NCI-H524 (cell line): Measurements from ENCODE around the gene HES7.
A peak's percentile ranks its signal among the peaks of the same experiment; 100 is the strongest.

Source experiments
- DNase-seq, 2 experiments: peaks; one replicate each; lab custom pipeline; 2025; lab: John Stamatoyannopoulos, UW

HES7 gene

DNA sequence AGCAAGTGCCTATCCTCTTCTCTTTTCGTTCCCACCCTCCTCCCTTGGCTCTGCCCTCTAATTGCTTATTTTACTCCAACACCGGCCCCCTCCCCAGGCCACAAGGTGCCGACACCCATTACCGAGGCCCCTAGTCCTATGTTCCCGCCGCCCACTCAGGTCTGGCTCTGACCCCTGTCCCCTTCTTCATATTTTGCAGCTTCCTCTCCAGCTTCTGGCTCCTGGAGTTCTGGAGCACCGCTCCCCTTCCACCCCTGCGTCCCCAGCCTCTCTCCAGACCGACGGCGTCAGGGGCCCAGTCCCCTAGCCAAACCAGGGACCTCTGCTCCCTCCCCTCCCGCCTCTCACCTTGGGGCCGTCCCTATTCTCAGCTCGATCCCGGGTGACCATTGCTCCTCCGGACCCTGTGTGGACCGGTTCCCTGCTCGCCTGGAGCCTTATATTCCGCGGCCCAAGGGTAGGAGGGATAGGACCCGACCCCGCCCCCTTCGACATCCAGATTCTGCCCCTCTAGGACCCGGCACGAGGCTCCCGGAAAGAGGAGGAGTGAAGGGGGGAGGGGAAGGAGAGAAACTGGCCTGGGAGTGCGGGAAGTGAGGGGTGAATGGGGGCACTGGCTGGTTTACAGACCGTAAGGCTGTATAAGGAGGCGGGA lies at the start of gene HES7:
HES7 (minus strand) TSS at position 412 of the 655 bp plus-strand sequence; CDS start at position 390, 22 bp downstream.
- DNase-seq, result peak in 1 of 2 experiments; percentile 23

DNA sequence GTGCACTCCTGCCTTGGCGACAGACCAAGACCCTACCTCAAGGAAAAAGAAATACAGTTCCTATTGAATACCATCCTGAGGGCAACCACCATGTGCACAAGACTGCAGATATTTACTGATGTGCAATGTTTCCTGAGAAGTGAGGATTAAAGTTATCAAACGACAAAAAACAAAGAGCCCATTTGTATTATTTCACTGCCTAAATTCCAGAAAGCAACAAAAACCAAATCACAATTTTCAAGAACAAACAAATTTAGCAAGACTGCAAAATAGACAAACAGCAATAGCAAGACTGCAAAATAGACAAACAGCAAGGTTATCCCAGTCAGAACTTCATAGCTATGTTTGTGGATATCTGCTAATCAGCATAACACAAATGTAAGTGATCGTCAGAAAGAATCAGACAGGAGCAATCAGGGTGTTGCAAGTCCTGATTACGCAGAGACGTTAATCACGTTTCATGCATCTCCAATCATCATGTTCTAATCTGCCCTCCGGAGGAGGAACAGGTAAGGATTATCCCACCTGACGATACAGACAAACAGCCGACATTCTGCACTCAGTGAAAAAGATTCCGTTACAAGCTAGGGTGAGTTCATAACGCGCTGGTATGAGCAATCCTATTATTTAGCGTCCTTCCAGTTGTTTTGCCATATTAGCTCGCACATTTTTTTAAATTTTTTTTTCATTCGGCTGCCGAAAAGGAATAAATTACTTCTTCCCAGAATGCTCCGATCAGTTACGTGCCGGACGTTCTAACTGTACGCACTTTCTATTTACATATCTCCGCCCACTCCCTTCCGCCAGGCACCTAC lies 49.4 kb upstream of the HES7 start:
- peak; percentile 46 to 83 for DNase-seq

DNA sequence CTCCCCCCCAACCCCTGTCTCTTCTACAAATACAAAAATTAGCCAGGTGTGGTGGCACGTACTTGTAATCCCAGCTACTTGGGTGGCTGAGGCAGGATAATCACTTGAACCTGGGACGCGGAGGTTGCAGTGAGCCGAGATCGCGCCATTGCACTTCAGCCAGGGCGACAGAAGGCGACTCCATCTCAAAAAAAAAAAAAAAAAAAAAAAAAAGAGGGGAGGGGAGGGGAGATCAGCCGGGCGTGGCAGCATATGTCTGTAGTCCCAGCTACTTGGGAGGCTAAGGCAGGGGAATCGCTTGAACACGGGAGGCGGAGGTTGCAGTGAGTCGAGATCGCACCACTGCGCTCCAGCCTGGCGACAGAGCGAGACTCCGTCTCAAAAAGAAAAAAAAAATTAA lies 46.3 kb upstream of the HES7 start:
- DNase-seq, result peak; percentile 42 to 56

DNA sequence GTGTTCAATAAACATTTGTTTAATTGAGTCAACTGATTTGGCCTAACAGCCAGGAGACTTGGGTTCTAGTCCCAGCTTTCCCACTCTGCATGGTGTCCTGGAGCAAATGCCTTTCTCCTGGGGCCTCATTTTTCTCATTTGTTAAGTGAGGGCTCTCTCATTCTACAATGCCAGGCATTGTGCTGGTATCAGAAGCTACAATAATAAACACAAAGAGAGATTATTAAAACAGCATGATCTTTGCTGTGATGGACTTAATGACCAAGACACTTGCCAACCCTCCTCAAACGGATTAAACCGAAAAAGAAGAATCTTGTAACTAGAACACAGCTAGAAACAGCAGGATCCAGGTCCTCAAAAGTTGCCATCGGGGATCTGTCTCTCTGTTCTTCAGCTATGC lies 43.6 kb upstream of the HES7 start:
- no peak for DNase-seq

DNA sequence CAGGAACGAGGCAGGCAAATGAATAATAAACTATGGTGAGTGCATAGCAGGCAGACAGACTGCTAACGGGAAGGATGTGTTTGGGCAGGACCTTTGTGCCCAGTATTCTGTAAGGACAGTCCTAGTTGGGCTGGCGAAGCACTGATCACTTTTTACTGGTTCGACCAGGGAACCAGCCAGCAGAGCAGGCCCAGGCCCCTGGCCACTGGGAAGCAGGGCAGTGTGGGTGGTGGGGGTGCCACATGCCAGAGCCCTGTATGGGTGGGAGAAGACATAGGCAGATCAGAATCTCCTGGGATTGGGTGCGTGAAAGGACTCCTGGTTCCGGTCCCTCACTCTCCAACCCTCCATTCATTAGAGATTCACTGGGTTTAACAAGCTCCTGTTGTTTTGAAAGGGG lies 42.8 kb upstream of the HES7 start:
- DNase-seq, result no peak

DNA sequence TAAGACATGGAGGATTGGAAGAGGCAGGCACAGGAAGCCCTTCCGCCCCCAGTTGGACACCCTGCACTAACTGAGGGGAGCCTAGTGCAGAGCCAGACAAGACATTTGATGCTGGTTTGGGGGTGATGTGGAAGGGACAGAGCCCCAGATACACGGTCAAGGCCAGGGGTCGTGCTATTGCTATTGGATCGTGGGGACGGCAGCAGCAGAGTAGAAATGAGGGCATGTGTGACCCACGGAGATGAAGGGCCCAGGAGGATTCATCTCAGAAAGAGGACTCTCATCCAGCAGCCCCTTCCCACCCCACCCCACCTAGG lies 40.9 kb upstream of the HES7 start:
- DNase-seq, result no peak

DNA sequence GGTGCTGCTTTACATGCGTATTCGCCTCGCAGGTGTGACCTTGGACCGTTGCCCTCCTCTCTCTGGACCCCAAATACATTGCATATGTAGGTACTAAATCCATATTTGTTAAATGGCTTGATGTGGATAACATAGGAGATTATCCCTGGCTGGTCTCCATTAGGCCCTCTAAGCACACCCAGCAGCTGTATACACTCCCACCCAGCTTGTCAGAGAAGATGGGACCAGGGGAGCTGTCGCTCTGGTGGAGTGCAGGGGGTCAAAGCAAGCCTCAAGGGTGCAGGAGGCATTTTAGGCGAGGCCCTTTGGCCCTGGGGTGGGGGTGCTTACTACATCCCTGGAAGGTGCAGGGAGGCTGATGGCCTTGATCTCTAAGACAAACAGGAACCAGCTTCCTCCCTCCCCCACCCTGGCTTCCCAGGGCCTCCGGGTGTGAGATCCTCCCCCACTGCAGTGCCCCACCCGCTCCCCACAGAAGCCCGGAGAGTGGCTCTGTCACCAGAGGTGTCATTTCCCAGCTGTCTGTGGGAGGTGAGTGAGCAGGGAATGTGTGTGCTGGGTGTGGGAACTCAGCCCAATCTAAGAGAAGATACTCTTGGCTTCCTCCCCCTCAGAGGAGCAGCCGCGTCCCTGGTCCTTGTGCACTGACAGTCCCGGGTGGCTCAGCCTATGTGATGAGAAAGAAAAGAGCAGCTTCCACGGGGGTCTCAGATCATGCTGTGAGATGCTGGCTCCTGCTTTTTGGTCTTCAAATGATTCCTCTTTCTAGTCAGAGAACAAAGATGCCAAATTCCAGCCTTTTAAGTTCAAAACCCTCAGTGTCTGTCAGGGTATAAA lies 40.3 kb upstream of the HES7 start:
- DNase-seq, result peak; percentile 14 to 22

DNA sequence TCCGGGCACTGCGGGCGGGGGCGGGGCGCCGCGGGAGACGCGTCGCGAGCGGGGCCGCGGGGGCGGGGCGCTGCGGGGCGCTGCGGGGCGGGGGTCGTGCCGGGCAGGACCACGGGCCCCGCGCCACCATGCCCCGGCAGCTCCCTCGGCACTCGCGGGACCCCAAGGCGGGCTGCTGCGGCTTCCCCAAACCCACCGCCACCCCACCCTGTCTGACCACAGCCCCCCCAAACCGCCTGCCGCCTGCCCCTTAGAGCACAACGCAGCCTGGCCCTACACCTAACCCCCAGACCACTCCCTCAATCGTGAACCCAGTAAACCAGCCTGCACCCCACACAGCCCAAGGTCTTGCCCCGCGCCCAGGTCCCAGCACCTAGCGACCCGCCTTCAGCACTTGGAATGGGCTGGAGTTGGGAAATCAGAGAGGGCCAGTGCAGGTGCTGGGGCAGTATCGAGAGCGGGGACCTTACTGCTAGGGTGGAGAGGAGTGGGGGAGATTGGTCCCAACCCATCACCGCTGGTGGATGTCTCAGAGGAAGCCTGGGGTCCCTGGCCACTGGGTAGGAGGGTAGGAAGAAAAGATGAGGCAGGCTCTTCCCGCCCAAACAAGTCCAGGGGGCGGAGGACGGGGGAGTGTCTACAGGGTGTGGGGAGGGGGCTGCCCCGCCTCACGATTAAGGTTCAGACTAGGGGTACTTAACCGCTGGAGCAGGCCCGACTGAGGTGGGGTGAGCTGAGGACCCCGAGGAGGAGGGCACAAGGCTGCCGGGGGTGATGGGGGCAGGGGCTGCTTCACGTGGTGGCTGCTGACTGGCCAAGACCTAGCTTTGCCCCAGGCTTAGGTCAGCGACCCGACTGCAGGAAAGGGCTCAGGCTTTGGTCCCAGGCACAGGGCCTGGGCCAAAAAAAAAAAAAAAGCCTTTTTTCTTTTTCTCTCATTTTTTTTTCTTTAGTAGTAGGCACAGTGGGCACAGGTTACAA lies 39.4 kb upstream of the HES7 start:
- peak in 1 of 2 experiments; percentile 14 for DNase-seq

DNA sequence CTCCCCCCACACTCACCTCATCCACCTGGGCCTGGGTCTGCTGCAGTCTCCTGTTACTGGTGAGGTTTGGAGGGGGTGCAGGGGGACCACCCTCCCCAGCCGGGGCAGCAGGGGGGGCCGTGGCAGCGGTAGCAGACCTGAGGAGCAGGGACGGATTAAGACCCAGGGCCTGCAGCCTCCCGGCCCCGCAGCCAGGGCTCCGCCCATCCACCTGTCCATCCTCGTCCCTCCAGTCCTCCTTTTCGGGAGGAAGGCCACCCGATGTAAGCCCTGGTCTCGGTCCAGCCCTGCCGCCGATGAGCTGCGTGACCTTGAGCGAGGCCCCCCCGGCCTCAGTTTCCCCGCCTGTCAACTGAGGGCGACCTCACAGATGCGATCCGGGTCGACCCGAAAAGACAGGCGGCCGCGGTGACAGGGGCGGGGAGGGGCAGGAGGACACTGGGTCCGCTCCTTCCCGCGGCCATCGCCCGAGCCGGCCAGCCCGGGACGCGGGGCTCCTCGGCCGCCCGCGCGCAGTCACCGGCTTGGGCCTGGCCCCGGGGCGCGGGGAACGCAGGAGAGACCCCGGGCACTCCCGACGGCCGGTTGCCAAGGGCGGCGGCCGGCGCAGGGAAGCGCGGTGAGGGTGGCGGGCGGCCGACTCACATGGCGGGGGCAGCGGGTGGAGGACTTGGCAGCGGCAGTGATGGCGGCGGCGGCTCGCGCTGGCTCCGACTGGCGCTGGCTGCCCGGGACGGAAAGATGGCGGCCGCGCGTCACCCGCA lies 38.5 kb upstream of the HES7 start, which contains the start of gene VAMP2:
VAMP2 (minus strand) TSS at position 716 of the 764 bp plus-strand sequence; CDS start at position 647, 69 bp downstream.
- DNase-seq, result peak in 1 of 2 experiments; percentile 33

DNA sequence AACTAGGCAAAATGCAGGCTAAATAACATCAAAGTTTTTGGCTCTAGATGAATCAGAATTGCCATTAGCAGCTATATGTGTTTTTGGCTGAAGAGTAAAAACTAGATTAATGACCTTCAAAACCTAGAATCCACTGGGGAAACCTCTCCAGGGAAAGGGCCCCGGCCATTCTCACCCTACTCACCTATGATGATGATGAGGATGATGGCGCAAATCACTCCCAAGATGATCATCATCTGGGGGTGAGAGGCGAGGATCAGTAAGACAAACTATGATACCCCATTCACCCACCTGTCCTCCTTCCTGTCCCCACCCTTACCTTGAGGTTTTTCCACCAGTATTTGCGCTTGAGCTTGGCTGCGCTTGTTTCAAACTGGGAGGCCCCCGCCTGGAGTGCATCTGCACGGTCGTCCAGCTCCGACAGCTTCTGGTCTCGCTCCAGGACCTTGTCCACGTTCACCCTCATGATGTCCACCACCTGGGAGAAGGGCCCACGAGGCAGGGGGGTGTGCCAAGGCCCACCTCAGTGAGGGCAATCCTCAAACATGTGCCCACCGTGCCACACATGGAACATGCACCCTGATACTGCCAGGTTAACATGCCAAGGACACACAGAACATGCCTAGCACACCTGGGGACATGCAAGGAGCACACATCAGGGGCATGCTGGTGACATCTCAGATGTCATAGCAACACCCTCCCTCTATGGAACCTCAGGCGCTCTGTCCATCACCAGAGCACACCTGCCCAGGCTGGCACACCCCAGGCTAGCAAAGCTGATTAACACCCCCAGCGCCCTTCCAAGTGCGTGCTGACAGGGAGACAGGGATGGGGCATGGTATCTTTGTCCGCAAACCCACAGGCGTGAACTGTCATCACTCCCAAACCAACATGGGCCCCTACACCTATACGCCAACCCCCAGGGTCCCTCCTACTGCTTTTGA lies 37.7 kb upstream of the HES7 start:
- no peak for DNase-seq

DNA sequence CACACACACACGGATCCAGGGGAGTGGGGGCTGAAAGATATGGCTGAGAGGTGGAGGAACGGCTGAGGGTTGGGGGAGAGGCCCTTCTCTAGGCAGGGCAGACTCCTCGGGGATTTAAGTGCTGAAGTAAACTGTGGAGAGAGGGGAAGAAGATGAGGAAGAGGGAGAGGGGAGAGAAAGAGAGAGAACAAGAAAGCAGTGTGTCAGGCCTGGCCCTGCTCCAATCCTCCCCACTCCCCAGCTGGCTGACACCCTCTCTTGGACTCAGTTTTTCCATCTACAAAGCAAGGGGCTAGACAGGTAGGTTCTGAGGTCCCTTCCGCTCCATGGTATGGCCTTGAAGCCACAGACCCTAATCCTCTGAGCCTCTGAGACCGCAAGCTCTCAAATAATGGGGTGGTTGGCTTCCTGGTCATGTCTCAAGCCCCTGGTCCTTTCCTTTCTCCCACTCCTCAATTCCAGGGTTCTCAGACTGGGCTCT lies 36.9 kb upstream of the HES7 start:
- no peak for DNase-seq

DNA sequence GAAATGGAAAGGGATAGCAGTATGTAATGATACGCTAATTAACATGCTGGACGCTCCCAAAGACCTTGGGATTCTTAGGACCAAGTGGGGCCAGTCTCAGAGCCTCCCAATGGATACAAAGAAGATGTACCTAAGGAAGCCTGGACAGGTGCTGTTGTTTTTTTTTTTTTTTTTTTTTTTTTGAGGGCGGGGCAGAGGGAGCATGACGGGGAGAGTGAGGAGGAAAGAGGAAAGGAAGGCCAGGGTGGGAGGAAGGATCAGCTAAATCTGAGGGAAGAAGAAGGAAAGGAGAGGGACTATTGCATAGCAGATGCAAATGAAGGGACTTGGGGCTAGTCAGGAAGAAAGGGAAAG lies 36.3 kb upstream of the HES7 start:
- no peak for DNase-seq

DNA sequence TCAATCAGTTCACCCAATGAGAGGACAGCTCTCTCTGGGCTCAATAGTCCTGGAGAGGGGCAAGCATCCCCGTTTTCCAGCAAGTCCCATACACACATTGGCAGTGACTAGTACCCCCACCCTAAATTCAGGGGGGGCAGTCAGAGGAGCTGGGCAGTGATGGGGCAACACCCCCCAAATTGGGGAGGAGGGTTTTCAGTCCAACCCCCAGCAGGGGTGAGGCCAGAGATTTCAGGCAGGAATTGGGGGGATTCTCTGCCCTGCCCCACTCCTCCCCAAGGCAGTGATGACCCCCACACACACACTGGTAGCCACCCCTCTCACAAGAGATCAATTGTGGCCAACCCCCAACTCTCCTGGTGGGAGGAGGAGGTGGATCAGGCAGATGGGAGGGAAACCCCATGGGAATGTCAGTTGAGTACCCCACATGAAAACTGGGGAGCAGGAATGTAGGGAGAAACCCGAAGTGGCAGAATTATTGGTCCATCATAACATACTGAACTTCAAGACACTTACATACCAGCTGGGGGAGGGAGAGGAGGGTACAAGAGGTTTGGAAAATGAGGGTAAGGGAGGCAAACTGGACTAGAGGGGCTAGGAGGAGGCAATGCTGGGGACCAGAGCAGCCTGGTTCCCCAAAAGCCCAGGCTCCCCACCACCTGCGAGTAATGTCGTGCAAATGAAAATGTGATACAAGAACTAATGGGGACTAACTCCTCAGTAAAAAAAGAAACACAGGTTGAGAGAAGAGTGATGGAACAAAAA lies 35.7 kb upstream of the HES7 start:
- DNase-seq, result no peak

DNA sequence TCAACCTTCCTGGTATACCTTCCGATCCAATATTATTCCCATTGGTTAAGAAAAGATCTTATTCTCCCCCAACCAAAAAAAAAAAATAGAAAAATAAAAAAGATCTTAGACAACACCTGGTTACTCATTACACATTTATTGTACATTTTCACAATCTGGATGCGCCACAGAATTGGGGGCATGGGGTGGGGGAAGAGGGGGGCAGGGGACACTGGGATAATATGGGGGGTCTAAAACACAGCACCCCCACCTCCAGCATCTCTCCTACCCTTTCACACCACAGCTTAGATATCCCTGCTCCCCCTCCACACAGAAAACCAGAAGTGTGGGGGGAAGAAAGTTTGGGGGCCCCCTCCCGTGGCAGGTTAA lies 35.1 kb upstream of the HES7 start:
- DNase-seq, result no peak

DNA sequence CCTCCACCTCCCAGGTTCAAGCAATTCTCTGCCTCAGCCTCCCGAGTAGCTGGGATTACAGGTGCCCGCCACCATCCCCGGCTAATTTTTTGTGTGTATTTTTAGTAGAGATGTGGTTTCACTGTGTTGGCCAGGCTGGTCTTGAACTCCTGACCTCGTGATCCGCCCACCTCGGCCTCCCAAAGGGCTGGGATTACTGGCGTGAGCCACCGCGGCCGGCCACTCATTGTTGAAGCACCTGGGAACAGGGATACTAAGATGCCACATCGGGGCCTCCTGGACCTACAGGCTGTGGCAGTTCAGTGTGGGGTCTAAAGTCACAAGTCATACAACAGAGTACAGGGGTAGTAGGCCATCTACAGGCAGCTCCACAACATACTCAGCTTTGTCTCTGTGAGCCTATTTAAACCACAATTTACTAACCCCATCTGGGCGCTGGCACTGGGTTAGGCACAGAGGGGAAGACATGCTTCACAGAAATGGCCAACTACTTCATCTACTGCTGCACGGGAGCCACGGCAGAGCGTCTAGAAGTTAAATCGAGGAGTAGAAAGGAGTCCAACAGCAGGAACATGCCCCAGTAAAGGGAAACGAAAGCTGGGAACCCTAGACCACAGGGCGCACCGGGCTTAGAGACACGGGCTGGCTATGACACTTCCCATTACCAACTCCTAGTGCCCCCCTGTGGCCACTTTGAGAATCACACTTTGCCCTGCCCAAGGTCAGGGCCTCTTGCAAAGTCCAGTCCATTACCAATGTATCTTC lies 34.5 kb upstream of the HES7 start:
- DNase-seq, result peak in 1 of 2 experiments; percentile 62

DNA sequence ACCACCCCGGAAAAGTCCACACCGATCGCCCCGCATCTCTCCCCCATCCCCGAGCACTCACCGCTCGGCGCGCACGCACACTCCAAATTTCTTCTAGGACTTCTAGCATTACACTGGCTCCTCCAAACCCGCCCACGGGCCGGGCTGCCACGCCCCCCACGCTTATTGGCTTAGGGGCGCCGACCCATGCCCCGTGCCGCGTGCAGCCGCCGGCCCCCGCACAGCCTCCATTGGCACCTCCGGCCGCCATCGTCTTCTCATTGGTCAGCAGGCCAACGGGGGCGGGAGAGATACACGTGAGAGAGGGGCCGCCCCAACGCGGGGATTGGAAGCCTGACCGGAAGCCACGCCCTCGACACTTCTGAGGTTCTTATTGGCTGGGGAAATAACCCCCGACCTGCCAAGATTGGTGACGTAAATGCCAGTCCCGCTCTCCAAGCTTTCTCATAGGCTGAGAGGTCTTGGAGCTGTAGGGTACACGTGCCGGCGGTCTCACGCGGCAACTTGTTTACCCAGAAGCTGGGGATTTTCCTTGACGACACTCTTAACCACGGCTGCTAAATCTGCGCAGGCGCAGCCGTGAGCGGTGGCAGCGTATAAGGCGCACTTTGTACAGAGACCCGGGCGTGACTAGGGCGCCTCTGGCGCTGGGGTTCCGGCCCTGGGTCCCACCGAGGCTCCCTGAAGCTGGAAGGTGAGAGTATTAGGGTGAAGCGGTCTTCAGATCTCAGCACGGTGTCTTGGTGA lies 32.5 kb upstream of the HES7 start:
- peak; percentile 91 to 97 for DNase-seq

DNA sequence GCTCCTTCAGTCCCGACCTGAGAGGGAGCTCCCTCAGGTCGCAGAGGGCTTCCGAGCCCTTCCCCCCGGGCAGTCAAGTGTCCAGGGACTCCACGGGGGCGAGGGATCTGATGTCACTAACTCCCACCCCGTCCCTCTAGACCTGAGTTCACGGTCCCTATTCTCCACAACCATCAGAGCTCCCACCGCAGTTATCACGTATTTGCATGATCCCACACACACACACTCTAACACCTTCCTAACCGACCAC lies 32.0 kb upstream of the HES7 start:
- no peak for DNase-seq
